K562 (cell line): ENCODE measurements around the gene ZNF800. TPM values are rescaled to one million over a fixed set of nuclear protein-coding genes. Genes with fewer than 3 reads are reported as not detected.

Experiments used
- ARID3B ChIP-seq: fragments of 250-450 bp; sonication (Bioruptor Pico); IDR thresholded peaks from 2 replicates; pipeline ENCODE4 v1.4.0; 2020; ENCODE audit warnings: borderline replicate concordance
- C11orf30 ChIP-seq: fragments of 450-650 bp; IDR thresholded peaks from 2 replicates; pipeline ENCODE4 v1.6.1; 2016; ENCODE audit warnings: low read depth, mild to moderate bottlenecking
- CBX5 ChIP-seq: IDR thresholded peaks from 2 replicates; pipeline ENCODE4 v1.6.1; 2014; ENCODE audit warnings: low read depth, borderline replicate concordance
- FOXJ2 ChIP-seq: fragments of 200-800 bp; sonication (Bioruptor generic); IDR thresholded peaks from 2 replicates; pipeline ENCODE4 v1.6.1; 2016; ENCODE audit warnings: missing genetic modification characterization, missing compliant biosample characterization
- HDAC3 ChIP-seq: fragments of 450-650 bp; IDR thresholded peaks from 2 replicates; pipeline ENCODE4 v1.6.1; 2018; ENCODE audit warnings: borderline replicate concordance, mild to moderate bottlenecking, moderate library complexity; ENCODE audit not compliant: partially characterized antibody
- MEF2D ChIP-seq: conservative IDR thresholded peaks from 2 replicates; pipeline ENCODE4 v1.6.1; 2016; ENCODE audit warnings: low read depth, missing genetic modification characterization, missing compliant biosample characterization
- NCOA2 ChIP-seq, 2 experiments: fragments of 450-650 bp; IDR thresholded peaks; 2 replicates each; pipeline ENCODE4 v1.6.1; 2018; ENCODE audit warnings: mild to moderate bottlenecking in 2 of 2, moderate library complexity in 1 of 2; ENCODE audit not compliant: partially characterized antibody in 2 of 2
- NR3C1 ChIP-seq: sonication (generic); formaldehyde crosslinking; IDR thresholded peaks from 2 replicates; pipeline ENCODE4 v1.8.1; 2022; ENCODE audit warnings: missing genetic modification reagents
- NR4A1 ChIP-seq, 2 experiments: fragments of 250-450 bp in 1 of 2; fragments of 450-650 bp in 1 of 2; sonication (Bioruptor Pico) in 1 of 2; IDR thresholded peaks; 2 replicates each; pipeline versions ENCODE4 v1.4.0 to v1.6.1; 2016 to 2020; ENCODE audit warnings: mild to moderate bottlenecking in 2 of 2, missing compliant biosample characterization in 1 of 2, missing genetic modification characterization in 1 of 2, moderate library complexity in 1 of 2
- POLR2G ChIP-seq: fragments of 200-400 bp; formaldehyde crosslinking; IDR thresholded peaks from 2 replicates; pipeline ENCODE4 v1.6.1; 2017; ENCODE audit warnings: low read depth, mild to moderate bottlenecking, antibody characterized with exemption, low read length, moderate library complexity
- PYGO2 ChIP-seq: fragments of 450-650 bp; IDR thresholded peaks from 2 replicates; pipeline ENCODE4 v1.6.1; 2016; ENCODE audit warnings: mild to moderate bottlenecking, missing genetic modification characterization, moderate library complexity, missing compliant biosample characterization
- RBM34 ChIP-seq: fragments of 200-400 bp; formaldehyde crosslinking; IDR thresholded peaks from 2 replicates; pipeline ENCODE4 v1.6.1; 2018; ENCODE audit warnings: low read length, borderline replicate concordance; ENCODE audit not compliant: insufficient read depth
- THAP7 ChIP-seq: fragments of 250-450 bp; sonication (Bioruptor Pico); IDR thresholded peaks from 2 replicates; pipeline ENCODE4 v1.5.0; 2021
- ZBTB2 ChIP-seq: fragments of 450-650 bp; IDR thresholded peaks from 2 replicates; pipeline ENCODE4 v1.6.1; 2016; ENCODE audit warnings: antibody characterized with exemption
- ZBTB49 ChIP-seq: sonication (generic); formaldehyde crosslinking; IDR thresholded peaks from 2 replicates; pipeline ENCODE4 v1.8.0; 2022; ENCODE audit warnings: missing genetic modification reagents, mild to moderate bottlenecking, borderline replicate concordance
- ZNF263 ChIP-seq: sonication (generic); formaldehyde crosslinking; IDR thresholded peaks from 2 replicates; pipeline ENCODE4 v1.8.0; 2022; ENCODE audit warnings: mild to moderate bottlenecking, missing genetic modification reagents, borderline replicate concordance
- ZNF639 ChIP-seq, 2 experiments: fragments of 200-800 bp in 1 of 2; sonication (Bioruptor generic) in 1 of 2; sonication (generic) in 1 of 2; formaldehyde crosslinking in 1 of 2; IDR thresholded peaks in 1 of 2; conservative IDR thresholded peaks in 1 of 2; 2 replicates each; pipeline versions ENCODE4 v1.5.0 to v1.6.1; 2016 to 2020; ENCODE audit warnings: missing compliant biosample characterization in 1 of 2, missing genetic modification characterization in 1 of 2, missing genetic modification reagents in 1 of 2
- polyA plus RNA-seq, 8 experiments: library from polyadenylated mRNA; depleted of rRNA in 4 of 8; stranded (reverse) in 5 of 8; unstranded in 3 of 8; fragments of >200 nt; fragmentation: Nextera tagmentation in 2 of 8; fragmentation: Illumina TruSeq in 1 of 8; extraction: Ambion mirVana in 2 of 8; extraction: Trizol in 1 of 8; gene quantifications; 2 replicates each; pipeline versions ENCODE4 v1.2.1 to v1.2.3, GENCODE V29; 2011 to 2014; ENCODE audit warnings: inconsistent platforms in 1 of 8, missing spikeins in 1 of 8
- total RNA-seq, 7 experiments: library from RNA; depleted of rRNA in 6 of 7; stranded (reverse); fragments of >200 nt in 6 of 7; fragmentation: Illumina TruSeq in 2 of 7; extraction: Trizol in 2 of 7; gene quantifications; 2 replicates each; pipeline versions ENCODE4 v1.2.1 to v1.2.3, GENCODE V29; 2011 to 2021; ENCODE audit warnings: low replicate concordance in 1 of 7

The ZNF800 gene
- total and polyA plus RNA-seq, 9 of the 15 experiments (the other 6 are each of a cell fraction or from before 2014, with no cell fraction given) = 7.5 to 58.3 (median 33.4) TPM

- TF ChIP-seq ZBTB49 (CRISPR knock-in tag) (peak; percentile 4; the same call in 1 of the 2 replicates), THAP7 (no peak), C11orf30 (peak; percentile 21; the same call in 1 of the 2 replicates), RBM34 (no peak), NR3C1 (no peak), NR4A1 (CRISPR knock-in tag; IDR thresholded peaks at IDR 0.05) (no peak), NR4A1 (tag; IDR thresholded peaks at IDR 0.05) (peak; percentile 71; the same call in 1 of the 2 replicates), PYGO2 (tag) (no peak), ZNF639 (CRISPR knock-in tag; conservative IDR thresholded peaks at IDR 0.05 in 1 of 2, IDR thresholded peaks at IDR 0.05 in 1 of 2) (peak in 1 of 2 experiments; percentile 96; a peak in 2 of 4 replicates), FOXJ2 (no peak), POLR2G (peak; percentile 96), NCOA2 (IDR thresholded peaks at IDR 0.05; ENCODE audit: partially characterized antibody in 2 of 2) (no peak), HDAC3 (no peak), ARID3B (CRISPR knock-in tag) (no peak), ZBTB2 (peak; percentile 52; the same call in 1 of the 2 replicates), CBX5 (no peak), MEF2D (tag) (0 out of 2 replicates have a peak, but pooled peaks have one; percentile 24), ZNF263 (CRISPR knock-in tag) (no peak; the same call in 1 of the 2 replicates)
Observed at GRCh38 chr7:127392566-127393367, at the start of gene ZNF800 (continued).
